Stimulated activated naive CD8-positive, alpha-beta T cell treated with anti-CD3 and anti-CD28 coated beads, Interleukin-15, Interleukin-2, amounts not matched to agents 100 ng/mL and 50 ng/mL, for 24 hours (primary cell): ENCODE data around the gene FRMD5.

ENCODE experiments used
- H3K27ac Mint-ChIP-seq: one replicate; pipeline ENCODE4 v1.8.0; 2021; ENCODE audit warnings: mild to moderate bottlenecking, mixed read lengths
- H3K27me3 Mint-ChIP-seq: one replicate; pipeline ENCODE4 v1.8.0; 2021; ENCODE audit warnings: mixed read lengths
- H3K36me3 Mint-ChIP-seq: one replicate; pipeline ENCODE4 v1.8.0; 2021; ENCODE audit warnings: low read depth, mixed read lengths
- H3K4me1 Mint-ChIP-seq: one replicate; pipeline ENCODE4 v1.8.0; 2021; ENCODE audit warnings: low read depth, mixed read lengths
- H3K4me3 Mint-ChIP-seq: one replicate; pipeline ENCODE4 v1.8.0; 2021; ENCODE audit warnings: mild to moderate bottlenecking, mixed read lengths
- H3K9me3 Mint-ChIP-seq: one replicate; pipeline ENCODE4 v1.8.0; 2021; ENCODE audit warnings: mixed read lengths

The FRMD5 gene

GRCh38 chr15:43824302-43825246, 370.5 kb downstream of the FRMD5 start, which contains the start of gene MFAP1:
Gene MFAP1 (minus strand): TSS chr15:43824690. CDS start chr15:43824569, 121 bp downstream.
- Mint-ChIP-seq H3K36me3 (peaks cover 42% of the 10 kb centered on the region), H3K27ac (peak within 1 kb of the TSS; percentile 98), H3K4me1 (peaks cover 69% of the 10 kb centered on the region), H3K27me3 (no peaks in the 10 kb centered on the region), H3K9me3 (peaks cover 4% of the 10 kb centered on the region), H3K4me3 (peak within 1 kb of the TSS; percentile 98)

- peak overlapping the region; percentile 29 for H3K27ac Mint-ChIP-seq
- peaks cover 46% of the 10 kb centered on the region for H3K36me3 Mint-ChIP-seq
- H3K4me3 Mint-ChIP-seq = peak overlapping the region; percentile 54
- H3K9me3 Mint-ChIP-seq = peaks cover 4% of the 10 kb centered on the region
- no peaks in the 10 kb centered on the region for H3K27me3 Mint-ChIP-seq
- H3K4me1 Mint-ChIP-seq = peaks cover 58% of the 10 kb centered on the region
Measured at GRCh38 chr15:43821505-43821904, 373.6 kb downstream of the FRMD5 start.
